ENCODE measurements around the gene PDCL2. TPM values are rescaled to one million over a fixed set of nuclear protein-coding genes. Genes with fewer than 3 reads are reported as not detected.

The PDCL2 gene
- total and polyA plus RNA-seq, 2 donors (not counting 1 experiment from before 2014, with no cell fraction given): not detected

- Mint-ChIP-seq H3K9me3 (ENCODE audit: insufficient read depth) (no peaks in the 10 kb centered on the region), H3K27ac (no peak overlapping the region), H3K4me1 (peaks cover 16% of the 10 kb centered on the region), H3K4me3 (no peak overlapping the region), H3K27me3 (peaks cover 6% of the 10 kb centered on the region)
- no peak overlapping the region for H3K27ac ChIP-seq (ENCODE audit: low read length in 2 of 2)
- no peaks in the 10 kb centered on the region for H4K20me1 ChIP-seq (ENCODE audit: control insufficient read depth, insufficient read depth, low read length, poor library complexity, severe bottlenecking)
- no peak overlapping the region for H2AFZ ChIP-seq (ENCODE audit: insufficient read depth, low read depth, low read length, poor library complexity, severe bottlenecking)
- peaks cover 6 to 9% of the 10 kb centered on the region in 2 donors for H3K4me1 ChIP-seq (ENCODE audit: control insufficient read depth in 2 of 2, insufficient read depth in 2 of 2, low read length in 2 of 2)
- H3K4me2 ChIP-seq (replicated peaks; ENCODE audit: low read depth, low read length, poor library complexity, severe bottlenecking): no peak overlapping the region
- H3K36me3 ChIP-seq (replicated peaks in 1 of 2; ENCODE audit: control extremely low read depth in 1 of 2, control insufficient read depth in 1 of 2, extremely low read depth in 1 of 2, insufficient read depth in 2 of 2, low read length in 1 of 2): no peaks in the 10 kb centered on the region
- ATAC-seq (ENCODE audit: low read depth) (no peak), DNase-seq (no peak)
- no CpG with 5 or more reads among the region's 2 CpGs for WGBS (ENCODE audit: insufficient coverage)
- H3K9ac ChIP-seq (ENCODE audit: low read length): no peak overlapping the region
- intact Hi-C loops (cut with micrococcal nuclease): loop anchor here (5.0 to 10.0 kb wide), 2 partner anchors 915 to 1357 kb away; partner anchors contain the start of genes REST and SRP72
- ChIA-PET POLR2A (no interaction called here), CTCF (interaction anchor here (0.5 to 1.3 kb wide), 3 partner anchors 104 to 204 kb away, joined by 3 to 4 read pairs (median 3); partner anchors contain the start of gene SRD5A3)
- peaks cover 0 to 3% (median 0%) of the 10 kb centered on the region in 3 donors for H3K9me3 ChIP-seq (ENCODE audit: control extremely low read depth in 1 of 3, control insufficient read depth in 2 of 3, insufficient read depth in 1 of 3, low read length in 2 of 3)
- H3K79me2 ChIP-seq (ENCODE audit: control insufficient read depth, insufficient read depth, low read length): peaks cover 12% of the 10 kb centered on the region
- no peak overlapping the region for H3K4me3 ChIP-seq (ENCODE audit: control extremely low read depth in 1 of 5, extremely low read depth in 1 of 5, insufficient read depth in 1 of 5, low read depth in 2 of 5, low read length in 4 of 5)
- peaks cover 0 to 2% (median 0%) of the 10 kb centered on the region in 4 experiments for H3K27me3 ChIP-seq (replicated peaks in 1 of 4; ENCODE audit: control extremely low read depth in 1 of 4, control insufficient read depth in 3 of 4, insufficient read depth in 4 of 4, low read length in 3 of 4)
- TF ChIP-seq EZH2 (IDR thresholded peaks at IDR 0.05; ENCODE audit: borderline replicate concordance, insufficient read depth, low read depth, low read length, poor library complexity, severe bottlenecking): no peak
- TF ChIP-seq, protein P1, sequence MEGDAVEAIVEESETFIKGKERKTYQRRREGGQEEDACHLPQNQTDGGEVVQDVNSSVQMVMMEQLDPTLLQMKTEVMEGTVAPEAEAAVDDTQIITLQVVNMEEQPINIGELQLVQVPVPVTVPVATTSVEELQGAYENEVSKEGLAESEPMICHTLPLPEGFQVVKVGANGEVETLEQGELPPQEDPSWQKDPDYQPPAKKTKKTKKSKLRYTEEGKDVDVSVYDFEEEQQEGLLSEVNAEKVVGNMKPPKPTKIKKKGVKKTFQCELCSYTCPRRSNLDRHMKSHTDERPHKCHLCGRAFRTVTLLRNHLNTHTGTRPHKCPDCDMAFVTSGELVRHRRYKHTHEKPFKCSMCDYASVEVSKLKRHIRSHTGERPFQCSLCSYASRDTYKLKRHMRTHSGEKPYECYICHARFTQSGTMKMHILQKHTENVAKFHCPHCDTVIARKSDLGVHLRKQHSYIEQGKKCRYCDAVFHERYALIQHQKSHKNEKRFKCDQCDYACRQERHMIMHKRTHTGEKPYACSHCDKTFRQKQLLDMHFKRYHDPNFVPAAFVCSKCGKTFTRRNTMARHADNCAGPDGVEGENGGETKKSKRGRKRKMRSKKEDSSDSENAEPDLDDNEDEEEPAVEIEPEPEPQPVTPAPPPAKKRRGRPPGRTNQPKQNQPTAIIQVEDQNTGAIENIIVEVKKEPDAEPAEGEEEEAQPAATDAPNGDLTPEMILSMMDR (IDR thresholded peaks at IDR 0.05): no peak
Observed at GRCh38 chr4:55549888-55550287, 42.2 kb downstream of the PDCL2 start.

- no peak overlapping the region for H3K27ac ChIP-seq (ENCODE audit: low read length in 2 of 2)
- DNase-seq (no peak), ATAC-seq (ENCODE audit: low read depth) (no peak)
- peak overlapping the region; percentile 97 for H2AFZ ChIP-seq (ENCODE audit: insufficient read depth, low read depth, low read length, poor library complexity, severe bottlenecking)
- 56% methylated on average over 3 of the region's 4 CpGs for WGBS (ENCODE audit: insufficient coverage)
- Mint-ChIP-seq H3K4me1 (peaks cover 30% of the 10 kb centered on the region), H3K27ac (peak overlapping the region; percentile 93), H3K4me3 (peak overlapping the region; percentile 97), H3K27me3 (peaks cover 6% of the 10 kb centered on the region), H3K9me3 (ENCODE audit: insufficient read depth) (no peaks in the 10 kb centered on the region)
- peak overlapping the region; percentile 85 for H3K9ac ChIP-seq (ENCODE audit: low read length)
- H3K4me3 ChIP-seq (ENCODE audit: control extremely low read depth in 1 of 5, extremely low read depth in 1 of 5, insufficient read depth in 1 of 5, low read depth in 2 of 5, low read length in 4 of 5): peak overlapping the region in 2 of 5 experiments; percentile 74 to 84
- no peak for TF ChIP-seq EZH2 (IDR thresholded peaks at IDR 0.05; ENCODE audit: borderline replicate concordance, insufficient read depth, low read depth, low read length, poor library complexity, severe bottlenecking)
- TF ChIP-seq, protein P1 (IDR thresholded peaks at IDR 0.05): no peak
- H3K79me2 ChIP-seq (ENCODE audit: control insufficient read depth, insufficient read depth, low read length): peaks cover 22% of the 10 kb centered on the region
- peaks cover 0 to 2% (median 0%) of the 10 kb centered on the region in 4 experiments for H3K27me3 ChIP-seq (replicated peaks in 1 of 4; ENCODE audit: control extremely low read depth in 1 of 4, control insufficient read depth in 3 of 4, insufficient read depth in 4 of 4, low read length in 3 of 4)
- H3K9me3 ChIP-seq (ENCODE audit: control extremely low read depth in 1 of 3, control insufficient read depth in 2 of 3, insufficient read depth in 1 of 3, low read length in 2 of 3): peaks cover 0 to 3% (median 0%) of the 10 kb centered on the region in 3 donors
- peaks cover 5% of the 10 kb centered on the region for H4K20me1 ChIP-seq (ENCODE audit: control insufficient read depth, insufficient read depth, low read length, poor library complexity, severe bottlenecking)
- intact Hi-C loops (cut with micrococcal nuclease): loop anchor here (2.0 to 10.0 kb wide), 3 partner anchors 917 to 1431 kb away; partner anchors contain the start of genes POLR2B, REST and SRP72
- H3K4me2 ChIP-seq (replicated peaks; ENCODE audit: low read depth, low read length, poor library complexity, severe bottlenecking): peak overlapping the region; percentile 95
- POLR2A ChIA-PET: no interaction called here
- H3K4me1 ChIP-seq (ENCODE audit: control insufficient read depth in 2 of 2, insufficient read depth in 2 of 2, low read length in 2 of 2): peaks cover 6 to 9% of the 10 kb centered on the region in 2 donors
- CTCF ChIA-PET: no interaction called here
- no peaks in the 10 kb centered on the region for H3K36me3 ChIP-seq (replicated peaks in 1 of 2; ENCODE audit: control extremely low read depth in 1 of 2, control insufficient read depth in 1 of 2, extremely low read depth in 1 of 2, insufficient read depth in 2 of 2, low read length in 1 of 2)
Observed at GRCh38 chr4:55547918-55548317, 44.1 kb downstream of the PDCL2 start.
